ENCODE results near the gene S100A12. TPM values are rescaled to one million over a fixed set of nuclear protein-coding genes. Genes with fewer than 3 reads are reported as not detected.
"Not testable (repeated sequence)": the region's sequence is repeated elsewhere in the genome, so short reads cannot be mapped to it uniquely, and the experiment has no call there.

S100A12 gene
- polyA plus RNA-seq = 0.36 TPM
- long read RNA-seq, donor 1 = 0 reads
- long read RNA-seq, donor 2, partial matches to known transcripts = 0 of 2 reads
- long read RNA-seq, donor 2, other reads (novel, unspliced or antisense) = 0 of 2 reads
- long read RNA-seq, donor 3 = 0 reads
- long read RNA-seq, donor 4 = 0 reads
- long read RNA-seq, donor 5 = 0 reads
- long read RNA-seq, donor 6 = 0 reads
- long read RNA-seq, donor 7, partial matches to known transcripts = 0 of 1 reads
- long read RNA-seq, donor 7, other reads (novel, unspliced or antisense) = 0 of 1 reads
- long read RNA-seq, donor 8 = 0 reads
- long read RNA-seq, donor 9, partial matches to known transcripts = 0 of 1 reads
- long read RNA-seq, donor 9, other reads (novel, unspliced or antisense) = 0 of 1 reads
- long read RNA-seq, donor 10 = 0 reads
- long read RNA-seq, donor 11, partial matches to known transcripts = 0 of 2 reads
- long read RNA-seq, donor 11, other reads (novel, unspliced or antisense) = 0 of 2 reads

DNA sequence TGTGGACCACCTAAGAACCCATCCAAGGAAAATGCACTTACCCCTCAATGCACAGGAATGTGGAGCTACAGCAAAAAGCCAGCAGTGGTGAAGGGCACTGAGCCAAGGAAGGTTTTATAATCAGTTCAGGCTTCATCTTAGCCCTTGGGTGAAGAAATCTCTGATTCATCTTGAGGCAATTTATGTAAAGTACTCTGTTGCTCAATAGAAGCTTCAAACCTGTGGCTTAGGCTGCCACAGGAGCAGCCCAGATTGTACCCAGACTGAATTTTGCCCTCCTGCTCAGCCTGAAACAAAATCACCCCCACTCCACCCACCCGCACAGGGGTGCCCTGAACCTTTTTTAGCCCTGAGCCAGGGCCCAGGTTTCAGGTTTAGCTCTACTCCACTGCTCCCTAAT, at the start of gene S100A12:
Gene S100A12 (minus strand): TSS at position 111 of the 400 bp plus-strand sequence. CDS start 1,029 bp downstream, outside the sequence.
- Histone ChIP-seq H3K36me3 (ENCODE audit: control insufficient read depth, insufficient read depth, low read length) (no peaks in the 10 kb centered on the region), H3K4me3 (ENCODE audit: low read length) (no peak within 1 kb of the TSS), H3K4me1 (ENCODE audit: control insufficient read depth, insufficient read depth, low read length) (peaks cover 58% of the 10 kb centered on the region), H3K27me3 (ENCODE audit: control insufficient read depth, insufficient read depth, low read length) (no peaks in the 10 kb centered on the region), H3K27ac (ENCODE audit: low read length) (peak within 1 kb of the TSS; percentile 68), H3K9me3 (ENCODE audit: control insufficient read depth, low read depth, low read length) (peaks cover under 1% of the 10 kb centered on the region)
- WGBS (ENCODE audit: insufficient coverage, low lambda C conversion rate) = no CpG with 5 or more reads among the region's 1 CpG
- peak; percentile 70 to 83 for DNase-seq

DNA sequence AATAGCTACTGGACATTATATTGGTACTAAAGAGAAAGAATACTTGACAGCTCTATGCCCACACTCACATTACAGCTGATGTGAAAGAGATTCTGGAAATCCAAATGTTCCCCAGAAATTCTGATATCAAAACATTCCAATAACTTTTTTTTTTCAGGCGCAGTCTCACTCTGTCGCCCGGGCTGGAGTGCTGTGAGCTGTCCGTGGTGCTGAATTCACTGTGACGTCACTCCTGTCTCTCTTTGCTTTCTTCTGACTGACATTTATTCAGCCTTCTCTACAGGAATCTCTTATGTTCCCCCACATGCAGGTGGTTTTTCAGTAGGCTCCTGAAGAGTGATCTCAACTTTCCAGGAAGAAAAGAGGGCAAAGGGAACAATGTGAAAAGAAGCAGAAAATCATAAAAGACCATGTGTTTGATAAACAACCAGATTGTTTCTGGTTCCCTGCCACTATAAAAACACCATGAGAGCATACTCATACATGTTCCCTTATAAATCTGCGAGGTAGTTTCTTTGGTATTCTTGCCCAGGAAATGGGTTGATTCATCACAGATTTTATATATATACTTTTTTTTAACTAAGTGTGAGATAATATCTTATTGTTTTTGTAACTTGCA, 47.1 kb upstream of the S100A12 start:
- DNase-seq = peak; percentile 54 to 57
- Histone ChIP-seq H3K4me1 (ENCODE audit: control insufficient read depth, insufficient read depth, low read length) (no peaks in the 10 kb centered on the region), H3K9me3 (ENCODE audit: control insufficient read depth, low read depth, low read length) (no peaks in the 10 kb centered on the region), H3K4me3 (ENCODE audit: low read length) (no peak overlapping the region), H3K36me3 (ENCODE audit: control insufficient read depth, insufficient read depth, low read length) (no peaks in the 10 kb centered on the region), H3K27me3 (ENCODE audit: control insufficient read depth, insufficient read depth, low read length) (no peaks in the 10 kb centered on the region), H3K27ac (ENCODE audit: low read length) (no peak overlapping the region)
- whole genome bisulfite sequencing (ENCODE audit: insufficient coverage, low lambda C conversion rate) = 50% methylated on average over 2 of the region's 6 CpGs

DNA sequence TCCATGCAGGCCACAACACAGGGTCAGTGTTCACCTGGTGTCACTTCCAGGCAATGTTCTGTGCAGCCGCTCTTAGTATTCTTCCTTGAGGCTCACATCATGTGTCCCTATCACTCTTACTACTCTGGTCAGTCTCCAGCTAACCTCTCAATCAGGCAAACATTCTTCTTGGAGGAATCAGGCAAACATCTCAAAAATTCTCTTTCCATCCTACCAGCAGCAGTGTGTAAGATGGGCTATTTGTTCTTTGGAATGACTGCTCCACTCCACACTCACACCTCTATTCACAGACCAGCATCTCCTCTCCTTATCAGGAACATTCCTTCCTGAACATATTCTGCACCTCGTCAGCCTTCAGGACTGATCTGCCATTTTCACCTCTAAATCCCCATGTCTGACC, 44.9 kb upstream of the S100A12 start:
- no peak for DNase-seq
- H3K4me1 ChIP-seq (ENCODE audit: control insufficient read depth, insufficient read depth, low read length) = no peaks in the 10 kb centered on the region
- H3K9me3 ChIP-seq (ENCODE audit: control insufficient read depth, low read depth, low read length) = no peaks in the 10 kb centered on the region
- no peaks in the 10 kb centered on the region for H3K36me3 ChIP-seq (ENCODE audit: control insufficient read depth, insufficient read depth, low read length)
- H3K4me3 ChIP-seq (ENCODE audit: low read length) = no peak overlapping the region
- H3K27me3 ChIP-seq (ENCODE audit: control insufficient read depth, insufficient read depth, low read length) = no peaks in the 10 kb centered on the region
- H3K27ac ChIP-seq (ENCODE audit: low read length) = no peak overlapping the region
- 29% methylated on average over 1 of the region's 2 CpGs for WGBS (ENCODE audit: insufficient coverage, low lambda C conversion rate)

- not testable (repeated sequence) for DNase-seq; H3K36me3 ChIP-seq (ENCODE audit: control insufficient read depth, insufficient read depth, low read length); H3K27ac ChIP-seq (ENCODE audit: low read length); H3K4me3 ChIP-seq (ENCODE audit: low read length); H3K9me3 ChIP-seq (ENCODE audit: control insufficient read depth, low read depth, low read length); H3K4me1 ChIP-seq (ENCODE audit: control insufficient read depth, insufficient read depth, low read length); H3K27me3 ChIP-seq (ENCODE audit: control insufficient read depth, insufficient read depth, low read length)
- WGBS (ENCODE audit: insufficient coverage, low lambda C conversion rate) = no CpG with 5 or more reads among the region's 2 CpGs
These were observed 44.0 kb upstream of the S100A12 start for GRCh38 chr1:153419436-153419793.

GRCh38 chr1:153418758-153419435, 43.5 kb upstream of the S100A12 start:
- H3K9me3 ChIP-seq (ENCODE audit: control insufficient read depth, low read depth, low read length); H3K27ac ChIP-seq (ENCODE audit: low read length); H3K36me3 ChIP-seq (ENCODE audit: control insufficient read depth, insufficient read depth, low read length); H3K4me1 ChIP-seq (ENCODE audit: control insufficient read depth, insufficient read depth, low read length); H3K27me3 ChIP-seq (ENCODE audit: control insufficient read depth, insufficient read depth, low read length); H3K4me3 ChIP-seq (ENCODE audit: low read length); DNase-seq: not testable (repeated sequence)
- 40% methylated on average over 1 of the region's 7 CpGs for WGBS (ENCODE audit: insufficient coverage, low lambda C conversion rate)

DNA sequence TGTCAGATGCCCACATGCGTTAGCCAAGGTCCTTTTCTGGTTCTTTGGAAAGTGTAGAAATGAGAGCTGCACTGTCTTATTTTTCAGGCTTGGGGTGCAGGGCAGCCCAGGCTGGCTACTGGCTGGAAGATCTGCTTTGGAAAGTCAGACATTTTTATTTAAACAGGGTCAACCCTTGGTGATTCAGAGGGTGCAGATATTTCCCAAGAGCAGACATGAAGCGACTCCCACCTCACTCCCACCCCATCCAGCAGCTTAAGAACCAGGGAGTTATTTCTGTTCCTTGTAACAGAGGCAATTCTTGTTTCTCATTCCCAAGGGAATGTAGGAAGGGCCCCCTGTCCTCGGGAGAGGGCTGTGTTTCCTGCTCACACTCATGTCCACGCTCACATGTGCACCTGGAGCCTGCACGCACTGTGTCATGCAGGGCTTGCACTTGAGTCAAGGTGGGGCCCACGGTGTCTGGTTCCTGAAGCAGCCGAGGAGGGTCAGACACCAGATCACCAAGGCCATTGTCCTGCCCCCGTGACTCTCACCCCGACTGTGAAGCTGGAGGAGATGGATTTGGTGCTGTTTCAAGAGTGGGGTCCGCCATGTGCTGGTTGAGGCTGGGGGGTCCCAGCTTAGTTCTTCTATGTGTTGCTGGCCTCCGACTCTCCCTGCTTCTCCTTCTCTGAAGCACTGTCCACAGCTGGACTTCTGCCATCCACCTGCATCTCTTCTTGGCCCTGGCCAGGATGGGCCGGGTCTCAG, 41.9 kb upstream of the S100A12 start:
- Histone ChIP-seq H3K4me3 (ENCODE audit: low read length) (no peak overlapping the region), H3K9me3 (ENCODE audit: control insufficient read depth, low read depth, low read length) (no peaks in the 10 kb centered on the region), H3K27me3 (ENCODE audit: control insufficient read depth, insufficient read depth, low read length) (no peaks in the 10 kb centered on the region), H3K36me3 (ENCODE audit: control insufficient read depth, insufficient read depth, low read length) (no peaks in the 10 kb centered on the region), H3K4me1 (ENCODE audit: control insufficient read depth, insufficient read depth, low read length) (no peaks in the 10 kb centered on the region), H3K27ac (ENCODE audit: low read length) (no peak overlapping the region)
- no CpG with 5 or more reads among the region's 12 CpGs for WGBS (ENCODE audit: insufficient coverage, low lambda C conversion rate)
- DNase-seq = no peak

- no CpG with 5 or more reads among the region's 6 CpGs for WGBS (ENCODE audit: insufficient coverage, low lambda C conversion rate)
- Histone ChIP-seq H3K9me3 (ENCODE audit: control insufficient read depth, low read depth, low read length) (no peaks in the 10 kb centered on the region), H3K36me3 (ENCODE audit: control insufficient read depth, insufficient read depth, low read length) (no peaks in the 10 kb centered on the region)
These were observed 40.6 kb upstream of the S100A12 start, which contains the start of gene S100A7A for GRCh38 chr1:153415850-153416570. Gene S100A7A, plus strand, starts transcription at chr1:153416520. Its CDS starts 1,563 bp downstream, at chr1:153418083.

DNA sequence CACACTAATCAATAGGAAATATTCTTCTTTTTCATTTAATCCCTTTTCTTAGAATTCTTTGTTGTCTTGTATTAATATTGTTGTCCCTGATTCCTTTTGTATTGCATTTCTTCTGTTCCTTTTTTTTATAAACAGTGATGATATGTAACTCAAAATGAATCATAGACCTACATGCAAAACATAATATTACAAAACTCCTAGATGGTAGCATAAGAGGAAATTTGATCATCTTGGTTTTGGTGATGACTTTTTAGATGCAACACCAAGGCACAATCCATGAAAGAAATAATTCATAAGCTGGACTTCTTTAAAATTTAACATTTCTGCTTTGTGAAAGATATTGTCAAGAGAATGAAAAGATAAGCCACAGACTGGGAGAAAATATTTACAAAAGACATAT, 38.5 kb upstream of the S100A12 start:
- H3K9me3 ChIP-seq (ENCODE audit: control insufficient read depth, low read depth, low read length); DNase-seq; H3K36me3 ChIP-seq (ENCODE audit: control insufficient read depth, insufficient read depth, low read length); H3K4me3 ChIP-seq (ENCODE audit: low read length); H3K27ac ChIP-seq (ENCODE audit: low read length); H3K27me3 ChIP-seq (ENCODE audit: control insufficient read depth, insufficient read depth, low read length); H3K4me1 ChIP-seq (ENCODE audit: control insufficient read depth, insufficient read depth, low read length): not testable (repeated sequence)

More at GRCh38 chr1:153415850-153416570, 40.6 kb upstream of the S100A12 start, which contains the start of gene S100A7A:
- H3K27me3 ChIP-seq (ENCODE audit: control insufficient read depth, insufficient read depth, low read length) = no peaks in the 10 kb centered on the region
- no peaks in the 10 kb centered on the region for H3K4me1 ChIP-seq (ENCODE audit: control insufficient read depth, insufficient read depth, low read length)
- H3K4me3 ChIP-seq (ENCODE audit: low read length) = no peak within 1 kb of the TSS
- no peak for DNase-seq
- no peak within 1 kb of the TSS for H3K27ac ChIP-seq (ENCODE audit: low read length)

GRCh38 chr1:153407274-153407673, 31.9 kb upstream of the S100A12 start:
- WGBS (ENCODE audit: insufficient coverage, low lambda C conversion rate) = no CpG with 5 or more reads among the region's 11 CpGs
- H3K4me3 ChIP-seq (ENCODE audit: low read length); DNase-seq; H3K27ac ChIP-seq (ENCODE audit: low read length); H3K36me3 ChIP-seq (ENCODE audit: control insufficient read depth, insufficient read depth, low read length); H3K4me1 ChIP-seq (ENCODE audit: control insufficient read depth, insufficient read depth, low read length); H3K9me3 ChIP-seq (ENCODE audit: control insufficient read depth, low read depth, low read length); H3K27me3 ChIP-seq (ENCODE audit: control insufficient read depth, insufficient read depth, low read length): not testable (repeated sequence)

Measured in large intestine (tissue), 12 donors.